ENCODE data around the gene YOD1.
"Not testable (repeated sequence)": the region's sequence is repeated elsewhere in the genome, so short reads cannot be mapped to it uniquely, and the experiment has no call there.

The YOD1 gene

GRCh38 chr1:207049054-207049453 lies 2.0 kb downstream of the YOD1 start:
- no peak for DNase-seq (ENCODE audit: low read depth)

GRCh38 chr1:207048041-207048440 lies 3.0 kb downstream of the YOD1 start:
- DNase-seq (ENCODE audit: low read depth), result no peak

GRCh38 chr1:207047505-207047904 lies 3.5 kb downstream of the YOD1 start:
- DNase-seq (ENCODE audit: low read depth), result no peak

DNA sequence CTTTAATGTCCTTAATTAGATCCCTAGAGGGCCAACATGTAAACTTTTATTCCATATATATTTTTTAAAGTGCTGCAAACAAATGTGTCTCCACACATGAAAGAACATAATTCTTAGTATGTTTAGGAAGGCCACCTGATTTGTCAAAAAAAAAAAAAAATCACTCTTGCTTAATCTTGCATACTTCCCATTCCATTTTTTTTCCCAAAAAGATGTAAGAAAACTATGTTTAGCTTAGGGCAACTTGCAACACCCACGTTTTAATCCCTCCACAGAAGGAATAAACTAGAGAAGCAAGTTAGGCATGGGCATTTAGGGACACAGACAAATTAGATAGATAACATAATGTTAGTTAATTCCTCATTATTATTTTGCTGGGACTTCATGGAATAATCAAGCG lies 5.6 kb downstream of the YOD1 start:
- no peak for DNase-seq (ENCODE audit: low read depth)

DNA sequence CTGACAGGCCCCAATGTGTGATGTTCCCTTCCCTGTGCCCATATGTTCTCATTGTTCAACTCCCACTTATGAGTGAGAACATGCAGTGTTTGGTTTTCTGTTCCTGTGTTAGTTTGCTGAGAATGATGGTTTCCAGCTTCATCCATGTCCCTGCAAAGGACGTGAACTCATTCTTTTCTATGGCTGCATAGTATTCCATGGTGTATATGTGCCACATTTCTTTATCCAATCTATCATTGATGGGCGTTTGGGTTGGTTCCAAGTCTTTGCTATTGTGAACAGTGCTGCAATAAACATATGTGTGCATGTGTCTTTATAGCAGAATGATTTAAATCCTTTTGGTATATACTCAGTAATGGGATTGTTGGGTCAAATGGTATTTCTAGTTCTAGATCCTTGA lies 9.6 kb downstream of the YOD1 start:
- not testable (repeated sequence) for DNase-seq (ENCODE audit: low read depth)

DNA sequence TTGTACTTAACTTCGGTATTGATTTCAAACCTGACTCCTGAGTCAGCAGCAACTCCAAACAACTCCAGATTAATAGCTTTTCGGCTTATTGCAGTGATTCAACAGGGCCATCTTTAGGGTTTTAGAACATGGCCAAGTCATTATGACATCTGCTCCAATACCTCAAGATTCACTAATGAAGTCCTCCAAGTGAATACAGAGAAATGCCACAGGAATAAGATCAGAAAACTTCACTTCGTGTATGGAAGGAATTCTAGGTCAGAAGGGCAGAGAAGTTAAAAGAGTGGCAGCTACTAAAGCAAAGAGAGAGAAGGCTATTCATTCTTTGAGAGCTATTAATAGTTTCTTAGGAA lies 10.9 kb downstream of the YOD1 start:
- DNase-seq (ENCODE audit: low read depth), result no peak

DNA sequence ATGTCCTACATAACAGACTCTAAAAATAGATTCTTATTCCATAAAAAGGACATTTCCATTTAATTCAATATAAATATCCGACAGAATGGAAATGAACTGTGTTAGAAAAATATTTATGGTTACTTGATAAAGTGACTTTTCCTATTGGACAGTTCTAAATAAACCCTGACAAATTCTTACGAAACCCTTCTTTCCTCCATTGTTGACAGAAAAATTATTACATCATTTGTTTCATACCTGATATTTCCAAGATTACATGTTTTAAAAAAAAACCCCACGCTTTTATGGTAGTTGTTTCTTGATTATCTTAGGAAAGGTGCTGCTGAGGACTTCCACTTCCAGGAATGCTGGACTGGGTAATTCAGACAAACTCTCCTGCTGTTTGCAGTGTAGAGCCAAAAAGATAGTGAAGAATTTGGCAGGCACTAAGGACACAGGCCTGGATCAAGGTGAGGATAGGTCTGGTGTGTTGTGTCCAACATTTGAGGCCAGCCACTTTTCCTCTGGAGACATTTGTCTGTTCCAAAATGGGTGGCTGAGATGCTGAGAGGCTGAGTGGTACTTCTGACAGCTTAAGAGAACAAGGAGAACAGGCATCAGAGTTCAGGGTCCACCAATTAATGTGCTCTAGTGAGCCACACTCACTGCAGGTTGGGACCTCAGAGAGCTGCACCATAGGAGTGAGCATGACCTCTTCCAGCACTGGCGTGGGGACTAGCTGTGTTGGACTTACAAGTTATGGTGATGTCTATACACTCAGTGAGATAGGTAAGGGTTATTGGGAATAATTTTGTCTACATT lies 11.4 kb downstream of the YOD1 start:
- no peak for DNase-seq (ENCODE audit: low read depth)

- no peak for DNase-seq (ENCODE audit: low read depth)
These were observed 14.1 kb downstream of the YOD1 start for GRCh38 chr1:207036865-207037264.

DNA sequence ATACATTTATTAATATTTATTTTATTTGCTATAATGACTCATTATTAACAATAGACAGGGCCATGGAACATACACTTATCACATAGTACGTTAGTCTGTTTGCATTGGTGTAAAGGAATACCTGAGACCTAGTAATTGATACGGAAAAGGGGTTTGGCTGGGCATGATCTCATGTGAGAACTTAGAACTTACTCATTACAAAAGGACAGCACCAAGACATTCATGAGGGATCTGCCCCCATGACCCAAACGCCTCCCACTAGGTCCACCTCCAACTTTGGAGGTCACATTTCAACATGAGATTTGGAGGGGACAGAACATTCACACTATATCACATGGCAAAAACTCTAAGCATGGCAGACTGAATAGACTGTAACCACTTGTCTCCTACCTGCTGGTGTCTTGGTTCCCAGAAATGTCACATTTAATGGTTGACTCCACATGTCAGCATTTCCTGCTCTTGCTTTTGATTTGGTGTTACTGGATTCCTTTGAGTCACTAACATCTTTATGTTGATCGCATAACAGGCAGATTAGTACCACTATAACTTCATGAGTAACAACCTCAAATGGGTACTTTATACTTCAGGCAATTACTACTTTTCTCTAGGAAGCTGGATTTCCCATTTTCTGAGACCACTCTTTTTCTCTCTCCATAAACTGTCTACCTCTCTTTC lies 15.0 kb downstream of the YOD1 start:
- DNase-seq (ENCODE audit: low read depth), result no peak

- DNase-seq (ENCODE audit: low read depth), result no peak
These were observed 16.0 kb downstream of the YOD1 start for GRCh38 chr1:207034998-207035397.

DNA sequence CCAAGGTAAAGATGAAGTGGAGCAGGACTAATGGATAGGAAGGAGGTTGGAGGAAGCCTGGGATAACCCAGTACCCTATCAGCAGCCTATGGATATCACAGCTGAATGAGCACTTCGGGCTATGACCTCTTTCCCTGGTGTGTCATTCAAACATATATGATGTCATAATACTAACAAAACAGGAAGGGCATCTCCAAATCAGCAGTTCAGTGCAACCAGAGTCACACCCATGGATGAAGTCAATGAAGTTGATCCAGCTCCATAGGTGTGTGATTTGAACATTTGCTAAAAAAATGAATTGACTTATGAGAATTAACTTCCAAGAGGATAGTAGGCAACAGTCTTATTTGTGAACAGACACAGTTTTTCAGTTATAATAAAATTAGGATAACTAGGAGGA lies 16.8 kb downstream of the YOD1 start:
- DNase-seq (ENCODE audit: low read depth), result no peak

DNA sequence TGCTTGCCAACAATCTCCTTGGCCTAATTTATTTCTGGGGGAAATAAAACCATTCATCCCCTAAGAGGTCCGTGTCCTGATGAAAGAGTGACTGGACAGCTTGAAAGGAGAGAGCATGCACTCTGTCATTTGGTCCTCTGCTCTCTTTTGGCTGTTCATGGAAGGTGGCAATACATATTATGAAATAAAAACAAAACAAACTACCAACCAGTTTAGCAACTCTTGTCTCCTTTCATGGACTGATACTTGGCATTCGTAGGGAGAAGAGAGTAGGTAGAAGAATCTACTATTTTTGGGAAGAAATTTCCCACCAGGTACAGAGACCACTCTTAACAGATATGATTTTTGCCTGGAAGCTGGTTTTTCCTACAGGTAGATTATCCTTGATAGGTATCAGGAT lies 17.7 kb downstream of the YOD1 start:
- DNase-seq (ENCODE audit: low read depth), result no peak

GRCh38 chr1:207032528-207033017 lies 18.4 kb downstream of the YOD1 start, which contains the start of gene C1orf116:
Gene C1orf116 (minus strand): TSS chr1:207032756. CDS start chr1:207027598, 5,158 bp downstream.
- DNase-seq (ENCODE audit: low read depth), result no peak

DNA sequence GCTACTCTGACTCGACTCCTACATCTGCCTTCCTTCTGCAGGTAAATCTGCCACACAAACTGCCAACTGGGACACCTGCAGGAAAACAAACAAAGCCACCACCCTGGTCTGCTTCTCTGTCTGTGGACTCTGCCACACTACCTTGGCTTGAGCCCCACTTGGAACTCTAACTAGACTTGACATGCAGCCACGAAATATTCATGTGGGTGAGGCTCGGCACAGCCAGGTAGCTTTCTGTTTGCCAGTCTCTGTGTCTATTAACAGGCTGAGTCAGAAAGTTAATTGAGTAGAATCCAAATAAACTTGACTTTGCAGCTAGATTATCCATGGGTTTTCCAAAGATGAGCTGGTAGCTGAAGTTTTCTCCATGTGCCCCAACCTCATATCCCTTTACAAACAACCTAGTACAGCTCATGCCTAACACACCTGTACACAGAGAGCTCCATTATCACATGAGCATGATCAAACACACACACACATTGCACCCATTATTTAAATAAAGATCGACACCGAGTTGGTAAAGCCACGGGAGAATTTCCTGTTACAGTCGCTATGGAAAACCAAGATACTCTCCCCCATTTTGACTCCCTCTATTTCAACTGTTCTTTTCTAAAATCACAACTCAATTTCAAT lies 19.3 kb downstream of the YOD1 start:
- DNase-seq (ENCODE audit: low read depth), result no peak

DNA sequence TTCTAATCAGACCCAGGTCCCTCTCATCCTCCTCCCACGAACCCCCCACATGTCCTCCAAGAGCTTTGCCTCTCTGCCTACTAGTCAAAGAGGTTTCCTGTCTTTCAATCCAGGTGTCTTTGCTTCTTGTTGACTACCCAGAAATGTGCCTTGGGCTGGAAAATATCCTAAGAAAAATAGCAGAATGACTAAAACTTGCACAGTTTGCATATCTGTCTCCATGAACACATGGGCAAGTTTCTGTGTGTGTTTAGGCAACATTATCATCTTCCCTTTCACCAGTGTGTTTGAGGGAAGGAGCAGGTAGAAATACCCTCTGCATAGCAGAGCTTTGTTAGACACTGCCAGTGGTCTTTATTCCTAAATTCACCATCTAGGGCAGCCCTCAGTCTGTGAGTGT lies 20.0 kb downstream of the YOD1 start:
- no peak for DNase-seq (ENCODE audit: low read depth)

DNA sequence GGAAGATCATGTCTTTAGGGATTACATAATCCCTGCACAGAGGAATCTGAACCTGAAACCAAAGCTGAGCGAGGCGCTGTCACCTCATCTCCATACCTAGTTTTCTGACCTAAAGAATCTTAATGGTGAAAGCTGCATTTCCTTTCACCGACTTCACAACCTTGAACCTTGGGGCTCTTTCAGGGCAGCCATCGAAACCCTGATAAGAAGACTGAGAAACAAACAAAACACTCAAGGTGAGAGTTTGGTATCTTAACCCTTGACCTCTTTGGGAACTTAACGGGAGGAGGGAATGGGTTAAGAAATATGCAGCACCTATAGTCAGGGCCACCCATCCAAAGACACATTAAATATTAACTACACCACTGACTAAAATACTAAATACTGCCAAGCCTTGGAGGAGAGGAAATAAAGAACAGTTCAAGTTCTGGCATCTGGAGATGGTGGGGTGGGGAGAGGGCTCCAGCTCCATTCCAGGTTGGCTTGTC lies 20.4 kb downstream of the YOD1 start:
- no peak for DNase-seq (ENCODE audit: low read depth)

DNA sequence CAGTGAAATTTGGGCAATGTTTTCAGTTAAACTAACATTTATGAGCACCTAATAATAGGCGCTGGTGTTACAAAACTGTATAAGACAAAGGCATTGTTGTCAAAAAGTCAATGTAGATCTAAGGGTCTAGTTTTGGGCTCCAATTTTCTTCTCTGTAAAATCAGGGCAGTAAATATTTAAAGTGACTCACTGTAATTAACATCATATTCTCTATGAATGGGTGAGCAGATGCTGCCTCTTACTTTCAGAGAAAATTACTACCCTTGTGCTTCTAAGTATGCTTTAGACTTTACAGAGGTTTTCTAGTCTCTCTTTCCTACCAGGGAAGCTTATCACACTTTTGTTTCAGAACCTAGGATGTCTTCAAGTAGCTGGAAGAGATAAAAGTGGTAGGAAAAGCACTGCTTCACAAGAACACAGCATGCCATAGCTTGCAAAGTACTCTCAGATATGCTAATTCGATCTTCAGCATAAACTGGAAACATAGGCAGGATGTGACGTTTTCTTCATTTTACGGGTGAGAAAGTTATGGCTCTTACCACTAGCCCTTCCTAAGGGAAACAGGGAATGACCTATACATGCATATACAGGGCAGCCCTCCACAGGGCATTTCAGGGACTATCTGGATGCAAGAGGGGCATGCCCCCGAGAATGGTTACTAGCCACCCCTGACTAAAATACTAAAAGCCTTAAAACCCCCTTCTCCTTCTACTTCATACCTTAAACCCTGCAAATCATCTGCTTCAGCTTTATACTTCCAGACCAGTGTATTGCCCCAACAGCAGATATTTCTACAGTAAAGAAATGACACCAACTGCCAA lies 21.1 kb downstream of the YOD1 start:
- no peak for DNase-seq (ENCODE audit: low read depth)

- DNase-seq (ENCODE audit: low read depth), result no peak
These were observed 21.9 kb downstream of the YOD1 start for GRCh38 chr1:207028884-207029650.

DNA sequence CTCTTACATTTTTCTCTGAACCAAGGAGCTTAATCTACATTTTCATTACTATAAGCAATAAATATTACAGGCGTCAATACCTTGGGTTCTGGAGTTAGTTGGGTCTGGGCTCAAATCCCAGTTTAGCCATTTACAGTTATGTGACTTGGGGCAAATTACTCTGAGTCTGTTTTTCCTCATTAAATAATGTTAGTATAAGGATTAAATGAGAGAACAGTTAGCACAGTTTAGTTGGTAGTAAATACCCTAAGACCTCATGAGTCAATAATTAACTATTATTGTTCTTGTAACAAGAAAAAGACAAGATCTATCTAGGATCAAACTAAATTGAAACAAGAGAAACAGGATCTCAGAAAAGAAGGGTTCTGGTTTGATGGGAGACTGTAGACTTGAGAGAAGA lies 23.1 kb downstream of the YOD1 start:
- DNase-seq (ENCODE audit: low read depth), result no peak

DNA sequence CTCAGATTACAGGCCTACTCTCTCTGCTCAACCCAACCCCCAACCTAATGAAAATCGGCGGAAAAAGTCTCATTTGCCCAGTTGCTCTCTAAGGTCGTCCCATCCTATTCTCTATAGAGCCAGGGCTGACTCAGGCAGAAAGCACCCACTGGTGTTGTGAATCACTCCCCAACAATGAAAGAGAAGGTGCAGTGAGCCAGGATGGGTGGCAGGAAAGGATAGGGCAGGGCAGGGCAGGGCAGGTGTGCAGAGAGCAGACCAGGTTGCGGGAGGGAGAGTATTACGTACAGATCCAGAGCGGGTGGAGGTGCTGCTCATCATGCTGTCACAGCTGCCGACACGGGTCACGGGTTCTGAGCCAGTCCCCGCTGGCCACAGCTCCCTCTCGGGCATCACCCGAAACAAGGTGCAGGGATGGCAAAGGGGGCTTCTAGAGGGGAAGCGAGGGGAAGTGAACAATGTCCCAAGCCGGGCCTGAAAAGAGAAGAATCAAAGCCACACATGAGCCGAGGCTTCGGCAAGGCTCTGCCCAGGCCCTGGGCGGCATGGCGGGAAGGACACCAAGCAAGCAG lies 23.7 kb downstream of the YOD1 start:
- no peak for DNase-seq (ENCODE audit: low read depth)

GRCh38 chr1:207026104-207026534 lies 24.9 kb downstream of the YOD1 start:
- no peak for DNase-seq (ENCODE audit: low read depth)

Measured in T-helper 22 cell (primary cell).